OCI-LY1 (cell line): Measurements from ENCODE around the gene SLC38A3.
"Not testable (repeated sequence)": the region's sequence is repeated elsewhere in the genome, so short reads cannot be mapped to it uniquely, and the experiment has no call there.

Source experiments
- H2AFZ ChIP-seq: fragments of 200-600 bp; sonication (generic), shearing (Covaris generic); 2 replicates; pipeline ENCODE4 v1.6.0; 2014; ENCODE audit warnings: antibody characterized with exemption, mild to moderate bottlenecking, low read length
- H3F3A ChIP-seq: fragments of 200-600 bp; sonication (generic), shearing (Covaris generic); 2 replicates; pipeline ENCODE4 v1.6.0; 2014; ENCODE audit warnings: mild to moderate bottlenecking, antibody characterized with exemption, low read length, moderate library complexity; ENCODE audit not compliant: insufficient read depth
- H3K27ac ChIP-seq: fragments of 200-600 bp; sonication (generic); 2 replicates; pipeline ENCODE4 v1.5.1; 2014; ENCODE audit warnings: low read length, mixed run types, mild to moderate bottlenecking, low read depth; ENCODE audit not compliant: poor library complexity, severe bottlenecking
- H3K27me3 ChIP-seq: fragments of 200-600 bp; sonication (generic); 2 replicates; pipeline ENCODE4 v1.6.0; 2014; ENCODE audit warnings: antibody characterized with exemption, mild to moderate bottlenecking, low read length, moderate library complexity; ENCODE audit not compliant: insufficient read depth
- H3K36me3 ChIP-seq: fragments of 200-600 bp; sonication (generic); 2 replicates; pipeline ENCODE4 v1.6.1; 2014; ENCODE audit warnings: mild to moderate bottlenecking, antibody characterized with exemption, low read length, moderate library complexity, mixed read lengths; ENCODE audit not compliant: insufficient read depth
- H3K4me1 ChIP-seq: fragments of 200-600 bp; sonication (generic); 2 replicates; pipeline ENCODE4 v1.5.1; 2014; ENCODE audit warnings: mild to moderate bottlenecking, low read length, moderate library complexity; ENCODE audit not compliant: insufficient read depth, severe bottlenecking
- H3K4me2 ChIP-seq: fragments of 200-600 bp; sonication (generic), shearing (Covaris generic); 2 replicates; pipeline ENCODE4 v1.6.1; 2014; ENCODE audit warnings: low read length
- H3K4me3 ChIP-seq: fragments of 200-600 bp; sonication (generic); 2 replicates; pipeline ENCODE4 v1.5.1; 2014; ENCODE audit warnings: low read length, low read depth, mild to moderate bottlenecking, mixed read lengths; ENCODE audit not compliant: poor library complexity, severe bottlenecking
- H3K79me2 ChIP-seq: fragments of 200-600 bp; shearing (Covaris generic); 2 replicates; pipeline ENCODE4 v1.6.1; 2016; ENCODE audit warnings: mixed run types, low read length, mixed read lengths; ENCODE audit not compliant: insufficient read depth
- H3K9ac ChIP-seq: fragments of 200-600 bp; sonication (generic), shearing (Covaris generic); 2 replicates; pipeline ENCODE4 v1.6.1; 2014; ENCODE audit warnings: mild to moderate bottlenecking, low read length, mixed read lengths
- H3K9me2 ChIP-seq: fragments of 200-600 bp; sonication (generic), shearing (Covaris generic); 2 replicates; pipeline ENCODE4 v1.6.1; 2014; ENCODE audit warnings: low read depth, mild to moderate bottlenecking, low read length, mixed read lengths
- H3K9me3 ChIP-seq: fragments of 200-600 bp; shearing (Covaris generic); 2 replicates; pipeline ENCODE4 v1.6.1; 2014; ENCODE audit warnings: low read length, mixed read lengths
- H4K20me1 ChIP-seq: fragments of 200-600 bp; sonication (generic), shearing (Covaris generic); 2 replicates; pipeline ENCODE4 v1.6.0; 2016; ENCODE audit warnings: mild to moderate bottlenecking, low read length; ENCODE audit not compliant: insufficient read depth
- EZH2 ChIP-seq: fragments of 200-600 bp; sonication (generic), shearing (Covaris generic); IDR thresholded peaks from 2 replicates; pipeline ENCODE4 v1.8.0; 2017; ENCODE audit warnings: borderline replicate concordance, mixed run types, mild to moderate bottlenecking, antibody characterized with exemption, low read length, moderate library complexity, mixed read lengths
- TF ChIP-seq, protein P1 (sequence below): fragments of 200-600 bp; sonication (generic), shearing (Covaris generic); IDR thresholded peaks from 2 replicates; pipeline ENCODE4 v1.5.1; 2017; ENCODE audit warnings: mild to moderate bottlenecking, antibody characterized with exemption, low read length, moderate library complexity, mixed read lengths

The SLC38A3 gene

DNA sequence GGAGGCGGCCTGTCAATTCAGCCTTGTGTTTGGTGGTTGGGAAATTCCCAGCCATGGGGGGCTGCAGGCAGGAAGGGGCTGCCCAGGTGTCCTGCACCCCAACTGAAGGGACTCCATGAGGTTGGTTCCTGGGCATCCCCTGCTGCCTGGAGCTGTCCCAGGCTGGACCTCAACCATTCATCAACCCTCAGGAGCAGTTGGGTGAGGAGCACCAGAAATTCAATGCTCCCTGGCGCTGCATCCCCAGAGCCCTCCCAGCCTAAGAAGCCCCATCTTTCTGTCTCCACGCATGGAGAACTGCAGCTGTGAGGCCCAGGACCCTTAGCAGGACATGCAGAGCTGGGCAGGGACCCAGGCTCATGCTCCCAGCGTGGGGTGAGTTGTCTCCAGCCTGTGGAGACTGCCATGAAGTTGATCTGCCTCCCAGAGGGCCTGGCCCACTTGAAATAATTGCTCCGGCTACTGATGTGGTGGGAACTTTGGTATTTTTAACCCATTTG lies 55.9 kb downstream of the SLC38A3 start:
- no peak overlapping the region for H2AFZ ChIP-seq
- no peaks in the 10 kb centered on the region for H3F3A ChIP-seq
- no peaks in the 10 kb centered on the region for H4K20me1 ChIP-seq
- no peaks in the 10 kb centered on the region for H3K9me2 ChIP-seq
- no peak for TF ChIP-seq EZH2
- TF ChIP-seq, protein P1, sequence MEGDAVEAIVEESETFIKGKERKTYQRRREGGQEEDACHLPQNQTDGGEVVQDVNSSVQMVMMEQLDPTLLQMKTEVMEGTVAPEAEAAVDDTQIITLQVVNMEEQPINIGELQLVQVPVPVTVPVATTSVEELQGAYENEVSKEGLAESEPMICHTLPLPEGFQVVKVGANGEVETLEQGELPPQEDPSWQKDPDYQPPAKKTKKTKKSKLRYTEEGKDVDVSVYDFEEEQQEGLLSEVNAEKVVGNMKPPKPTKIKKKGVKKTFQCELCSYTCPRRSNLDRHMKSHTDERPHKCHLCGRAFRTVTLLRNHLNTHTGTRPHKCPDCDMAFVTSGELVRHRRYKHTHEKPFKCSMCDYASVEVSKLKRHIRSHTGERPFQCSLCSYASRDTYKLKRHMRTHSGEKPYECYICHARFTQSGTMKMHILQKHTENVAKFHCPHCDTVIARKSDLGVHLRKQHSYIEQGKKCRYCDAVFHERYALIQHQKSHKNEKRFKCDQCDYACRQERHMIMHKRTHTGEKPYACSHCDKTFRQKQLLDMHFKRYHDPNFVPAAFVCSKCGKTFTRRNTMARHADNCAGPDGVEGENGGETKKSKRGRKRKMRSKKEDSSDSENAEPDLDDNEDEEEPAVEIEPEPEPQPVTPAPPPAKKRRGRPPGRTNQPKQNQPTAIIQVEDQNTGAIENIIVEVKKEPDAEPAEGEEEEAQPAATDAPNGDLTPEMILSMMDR, result no peak
- H3K4me3 ChIP-seq, result no peak overlapping the region
- H3K27ac ChIP-seq, result no peak overlapping the region
- H3K36me3 ChIP-seq, result peaks cover 32% of the 10 kb centered on the region
- no peaks in the 10 kb centered on the region for H3K9me3 ChIP-seq
- no peaks in the 10 kb centered on the region for H3K79me2 ChIP-seq
- H3K4me2 ChIP-seq, result no peak overlapping the region
- H3K27me3 ChIP-seq, result no peaks in the 10 kb centered on the region
- peaks cover 13% of the 10 kb centered on the region for H3K4me1 ChIP-seq
- H3K9ac ChIP-seq, result no peak overlapping the region

- H3K36me3 ChIP-seq, result peaks cover 27% of the 10 kb centered on the region
- H3K9me3 ChIP-seq, result no peaks in the 10 kb centered on the region
- H3K27me3 ChIP-seq, result no peaks in the 10 kb centered on the region
- no peak overlapping the region for H2AFZ ChIP-seq
- TF ChIP-seq, protein P1, result no peak
- TF ChIP-seq EZH2, result no peak
- H4K20me1 ChIP-seq, result no peaks in the 10 kb centered on the region
- H3F3A ChIP-seq, result no peaks in the 10 kb centered on the region
- H3K4me1 ChIP-seq, result peaks cover 13% of the 10 kb centered on the region
- H3K4me2 ChIP-seq, result no peak overlapping the region
- no peaks in the 10 kb centered on the region for H3K9me2 ChIP-seq
- no peak overlapping the region for H3K4me3 ChIP-seq
- H3K79me2 ChIP-seq, result no peaks in the 10 kb centered on the region
- no peak overlapping the region for H3K27ac ChIP-seq
- no peak overlapping the region for H3K9ac ChIP-seq
These were observed 56.4 kb downstream of the SLC38A3 start for GRCh38 chr3:50261505-50261904.

GRCh38 chr3:50262200-50262599 lies 57.1 kb downstream of the SLC38A3 start:
- not testable (repeated sequence) for H3K4me3 ChIP-seq, H3K4me2 ChIP-seq, H4K20me1 ChIP-seq, H2AFZ ChIP-seq, H3K9ac ChIP-seq, H3K9me2 ChIP-seq, H3K27me3 ChIP-seq, H3K9me3 ChIP-seq, H3K27ac ChIP-seq, H3F3A ChIP-seq, H3K79me2 ChIP-seq
- H3K36me3 ChIP-seq, result peaks cover 20% of the 10 kb centered on the region
- peaks cover 13% of the 10 kb centered on the region for H3K4me1 ChIP-seq

- Histone ChIP-seq H3K4me2 (no peak overlapping the region), H3K9me3 (no peaks in the 10 kb centered on the region), H4K20me1 (no peaks in the 10 kb centered on the region), H3F3A (no peaks in the 10 kb centered on the region), H3K27ac (no peak overlapping the region), H3K9me2 (no peaks in the 10 kb centered on the region), H3K4me3 (no peak overlapping the region), H2AFZ (no peak overlapping the region), H3K27me3 (0 out of 2 replicates have a peak, but pooled peaks cover 3% of the 10 kb centered on the region), H3K4me1 (peaks cover 13% of the 10 kb centered on the region), H3K79me2 (no peaks in the 10 kb centered on the region), H3K36me3 (peaks cover 14% of the 10 kb centered on the region; the same call in 1 of the 2 replicates), H3K9ac (no peak overlapping the region)
- TF ChIP-seq, protein P1, result no peak
These were observed 57.7 kb downstream of the SLC38A3 start for GRCh38 chr3:50262778-50263177.
